ENCODE data around the gene PARD3.

The PARD3 gene

GRCh38 chr10:34547291-34547690 is 267.8 kb downstream of the PARD3 start:
- no peak for DNase-seq
- peaks cover 0 to 37% (median 0%) of the 10 kb centered on the region in 4 donors for H3K4me1 ChIP-seq
- no peak overlapping the region for H3K27ac ChIP-seq
- intact Hi-C loops (cut with DNase I; ENCODE audit: low total_unique reads) = no loop called here
- H3K9me3 ChIP-seq = no peaks in the 10 kb centered on the region
- no peak overlapping the region for H3K4me3 ChIP-seq
- H3K27me3 ChIP-seq = no peaks in the 10 kb centered on the region
- TF ChIP-seq, protein P1, sequence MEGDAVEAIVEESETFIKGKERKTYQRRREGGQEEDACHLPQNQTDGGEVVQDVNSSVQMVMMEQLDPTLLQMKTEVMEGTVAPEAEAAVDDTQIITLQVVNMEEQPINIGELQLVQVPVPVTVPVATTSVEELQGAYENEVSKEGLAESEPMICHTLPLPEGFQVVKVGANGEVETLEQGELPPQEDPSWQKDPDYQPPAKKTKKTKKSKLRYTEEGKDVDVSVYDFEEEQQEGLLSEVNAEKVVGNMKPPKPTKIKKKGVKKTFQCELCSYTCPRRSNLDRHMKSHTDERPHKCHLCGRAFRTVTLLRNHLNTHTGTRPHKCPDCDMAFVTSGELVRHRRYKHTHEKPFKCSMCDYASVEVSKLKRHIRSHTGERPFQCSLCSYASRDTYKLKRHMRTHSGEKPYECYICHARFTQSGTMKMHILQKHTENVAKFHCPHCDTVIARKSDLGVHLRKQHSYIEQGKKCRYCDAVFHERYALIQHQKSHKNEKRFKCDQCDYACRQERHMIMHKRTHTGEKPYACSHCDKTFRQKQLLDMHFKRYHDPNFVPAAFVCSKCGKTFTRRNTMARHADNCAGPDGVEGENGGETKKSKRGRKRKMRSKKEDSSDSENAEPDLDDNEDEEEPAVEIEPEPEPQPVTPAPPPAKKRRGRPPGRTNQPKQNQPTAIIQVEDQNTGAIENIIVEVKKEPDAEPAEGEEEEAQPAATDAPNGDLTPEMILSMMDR (IDR thresholded peaks at IDR 0.05) = no peak
- no peaks in the 10 kb centered on the region for H3K36me3 ChIP-seq

- DNase-seq = no peak
- TF ChIP-seq, protein P1 (IDR thresholded peaks at IDR 0.05) = no peak
- no peak overlapping the region for H3K27ac ChIP-seq
- H3K4me3 ChIP-seq = no peak overlapping the region
- no peaks in the 10 kb centered on the region for H3K36me3 ChIP-seq
- peaks cover 0 to 30% (median 0%) of the 10 kb centered on the region in 4 donors for H3K4me1 ChIP-seq
- intact Hi-C loops (cut with DNase I; ENCODE audit: low total_unique reads) = no loop called here
- no peaks in the 10 kb centered on the region for H3K27me3 ChIP-seq
- no peaks in the 10 kb centered on the region for H3K9me3 ChIP-seq
Observed at GRCh38 chr10:34544400-34544799, 270.7 kb downstream of the PARD3 start.

DNA sequence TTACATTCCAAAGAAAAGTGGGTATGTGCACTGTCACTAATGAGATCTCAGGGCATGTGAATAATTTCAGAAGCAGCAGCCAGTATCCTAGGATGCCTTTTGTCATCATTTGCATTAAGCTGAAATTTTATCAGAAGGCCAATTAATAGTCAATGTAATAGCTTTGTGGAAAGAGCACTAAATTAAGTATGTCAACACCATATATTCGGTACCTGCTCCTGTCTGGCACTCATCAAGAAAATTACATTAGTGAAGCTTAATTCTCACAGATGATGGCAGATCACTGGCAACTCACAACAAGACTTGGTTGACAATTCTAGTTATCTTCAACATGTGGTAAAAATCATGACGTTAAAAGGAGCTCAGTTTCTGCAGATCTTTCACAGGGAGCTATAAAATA is 271.4 kb downstream of the PARD3 start:
- Histone ChIP-seq H3K36me3 (no peaks in the 10 kb centered on the region), H3K9me3 (no peaks in the 10 kb centered on the region), H3K27ac (no peak overlapping the region), H3K4me1 (peaks cover 0 to 29% (median 2%) of the 10 kb centered on the region in 4 donors), H3K4me3 (no peak overlapping the region), H3K27me3 (no peaks in the 10 kb centered on the region)
- TF ChIP-seq, protein P1 (IDR thresholded peaks at IDR 0.05) = no peak
- intact Hi-C loops (cut with DNase I; ENCODE audit: low total_unique reads) = no loop called here
- no peak for DNase-seq

GRCh38 chr10:34540492-34540891 is 274.6 kb downstream of the PARD3 start:
- TF ChIP-seq, protein P1 (IDR thresholded peaks at IDR 0.05) = no peak
- peaks cover 0 to 19% (median 11%) of the 10 kb centered on the region in 4 donors for H3K4me1 ChIP-seq
- H3K4me3 ChIP-seq = no peak overlapping the region
- intact Hi-C loops (cut with DNase I; ENCODE audit: low total_unique reads) = no loop called here
- no peaks in the 10 kb centered on the region for H3K36me3 ChIP-seq
- H3K27me3 ChIP-seq = no peaks in the 10 kb centered on the region
- no peaks in the 10 kb centered on the region for H3K9me3 ChIP-seq
- no peak for DNase-seq
- no peak overlapping the region for H3K27ac ChIP-seq

- TF ChIP-seq, protein P1 (IDR thresholded peaks at IDR 0.05) = no peak
- peak overlapping the region; percentile 25 for H3K27ac ChIP-seq
- no peaks in the 10 kb centered on the region for H3K9me3 ChIP-seq
- H3K4me1 ChIP-seq = peaks cover 0 to 23% (median 12%) of the 10 kb centered on the region in 4 donors
- peak in 1 of 2 donors; percentile 29 for DNase-seq
- H3K27me3 ChIP-seq = no peaks in the 10 kb centered on the region
- peak overlapping the region; percentile 40 to 46 for H3K4me3 ChIP-seq
- no peaks in the 10 kb centered on the region for H3K36me3 ChIP-seq
- intact Hi-C loops (cut with DNase I; ENCODE audit: low total_unique reads) = no loop called here
Observed at GRCh38 chr10:34539533-34540315, 275.4 kb downstream of the PARD3 start.
